GM10266 (cell line): ENCODE results near the gene FSCN2.

Experiments used
- DNase-seq: peaks from one replicate; pipeline ENCODE4 v3.0.0; 2012; ENCODE audit errors: extremely low spot score
- TF ChIP-seq, protein P1 (sequence below): IDR thresholded peaks from 2 replicates; pipeline ENCODE4 v1.5.1; 2012; ENCODE audit warnings: mild to moderate bottlenecking, low read depth; ENCODE audit not compliant: control insufficient read depth, insufficient read depth; ENCODE audit errors: missing control alignments

FSCN2 gene

DNA sequence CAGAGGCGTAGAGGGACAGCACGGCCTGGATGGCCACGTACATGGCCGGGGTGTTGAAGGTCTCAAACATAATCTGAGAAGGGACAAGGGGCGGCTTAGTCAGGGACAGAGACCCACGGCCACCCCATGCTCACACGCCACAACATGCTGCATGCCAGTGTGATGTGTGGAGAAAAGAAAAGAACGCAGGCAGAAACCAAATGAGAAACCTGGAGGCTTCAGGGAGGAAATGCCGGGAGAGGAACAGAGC is 16.7 kb upstream of the FSCN2 start:
- no peak for DNase-seq
- TF ChIP-seq, protein P1, sequence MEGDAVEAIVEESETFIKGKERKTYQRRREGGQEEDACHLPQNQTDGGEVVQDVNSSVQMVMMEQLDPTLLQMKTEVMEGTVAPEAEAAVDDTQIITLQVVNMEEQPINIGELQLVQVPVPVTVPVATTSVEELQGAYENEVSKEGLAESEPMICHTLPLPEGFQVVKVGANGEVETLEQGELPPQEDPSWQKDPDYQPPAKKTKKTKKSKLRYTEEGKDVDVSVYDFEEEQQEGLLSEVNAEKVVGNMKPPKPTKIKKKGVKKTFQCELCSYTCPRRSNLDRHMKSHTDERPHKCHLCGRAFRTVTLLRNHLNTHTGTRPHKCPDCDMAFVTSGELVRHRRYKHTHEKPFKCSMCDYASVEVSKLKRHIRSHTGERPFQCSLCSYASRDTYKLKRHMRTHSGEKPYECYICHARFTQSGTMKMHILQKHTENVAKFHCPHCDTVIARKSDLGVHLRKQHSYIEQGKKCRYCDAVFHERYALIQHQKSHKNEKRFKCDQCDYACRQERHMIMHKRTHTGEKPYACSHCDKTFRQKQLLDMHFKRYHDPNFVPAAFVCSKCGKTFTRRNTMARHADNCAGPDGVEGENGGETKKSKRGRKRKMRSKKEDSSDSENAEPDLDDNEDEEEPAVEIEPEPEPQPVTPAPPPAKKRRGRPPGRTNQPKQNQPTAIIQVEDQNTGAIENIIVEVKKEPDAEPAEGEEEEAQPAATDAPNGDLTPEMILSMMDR = no peak

GRCh38 chr17:81511804-81512561 is 16.2 kb upstream of the FSCN2 start:
- DNase-seq = no peak
- TF ChIP-seq, protein P1 = no peak

GRCh38 chr17:81512562-81513371 is 15.4 kb upstream of the FSCN2 start, which contains the start of gene ACTG1:
Gene ACTG1 (minus strand): TSS chr17:81512799. CDS start chr17:81512354, 445 bp downstream.
- TF ChIP-seq, protein P1 = no peak
- DNase-seq = peak; percentile 98

GRCh38 chr17:81513372-81513752 is 14.8 kb upstream of the FSCN2 start:
- TF ChIP-seq, protein P1 = no peak

GRCh38 chr17:81513753-81514488 is 14.3 kb upstream of the FSCN2 start:
- TF ChIP-seq, protein P1 = peak; percentile 0
- DNase-seq = no peak

More at GRCh38 chr17:81513372-81513752, 14.8 kb upstream of the FSCN2 start:
- peak; percentile 71 for DNase-seq

DNA sequence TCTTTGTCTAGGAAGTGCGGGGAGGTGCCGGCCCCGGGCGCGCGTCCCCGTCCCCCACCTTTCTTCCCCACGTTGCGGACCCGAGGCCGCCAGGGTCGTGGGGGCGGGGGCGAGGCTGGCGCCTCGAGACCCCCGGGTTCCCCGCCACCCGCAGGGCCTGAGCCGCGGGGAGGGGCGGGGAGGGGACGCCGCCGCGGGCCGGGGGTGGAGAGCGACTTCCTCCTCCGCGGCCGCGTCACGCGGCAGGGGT is 13.8 kb upstream of the FSCN2 start:
- no peak for DNase-seq

More for the DNA sequence above, 13.8 kb upstream of the FSCN2 start:
- TF ChIP-seq, protein P1 = no peak
